Colonic mucosa (tissue), 4 donors: ENCODE data around the gene RFPL1. TPM values are rescaled to one million over a fixed set of nuclear protein-coding genes. Genes with fewer than 3 reads are reported as not detected.

Source experiments
- DNase-seq: peaks from one replicate; pipeline ENCODE4 v3.0.0-alpha.2; 2020
- H3K27ac ChIP-seq: fragments of 200-600 bp; one replicate; pipeline ENCODE4 v1.8.0; 2021
- H3K27me3 ChIP-seq: fragments of 200-600 bp; one replicate; pipeline ENCODE4 v1.8.0; 2021
- H3K36me3 ChIP-seq: fragments of 200-600 bp; one replicate; pipeline ENCODE4 v1.8.0; 2021
- H3K4me1 ChIP-seq: fragments of 200-600 bp; one replicate; pipeline ENCODE4 v1.8.0; 2021; ENCODE audit warnings: mild to moderate bottlenecking
- H3K4me3 ChIP-seq: fragments of 200-600 bp; one replicate; pipeline ENCODE4 v1.8.0; 2021
- H3K9ac ChIP-seq, 2 donors: one replicate each; pipeline ENCODE4 v1.7.0; 2013; ENCODE audit warnings: control low read depth in 2 of 2, low read depth in 2 of 2, low read length in 2 of 2
- H3K9me3 ChIP-seq: fragments of 200-600 bp; one replicate; pipeline ENCODE4 v1.8.0; 2021
- intact Hi-C: fragments of 100-400 bp; cut with DNase I; formaldehyde crosslinking; loops from one replicate; pipeline ENCODE4 v1.14.1; 2022
- total RNA-seq, 2 donors: library from RNA; stranded (reverse); fragmentation: NEBNext Ultra II Directional in 1 of 2; extraction: Animal tissue kit (Norgen Biotek cat#: 25700) in 1 of 2; gene quantifications; one replicate each; pipeline ENCODE4 v1.2.1, GENCODE V29; 2021
- TF ChIP-seq, protein P1 (sequence below): fragments of 200-600 bp; IDR thresholded peaks from one replicate; pipeline ENCODE4 v1.8.0; 2022; ENCODE audit warnings: antibody characterized with exemption, mild to moderate bottlenecking
- donor health status: healthy.
- donor health status: DM: no; HTN: no; CAD: no.
- donor health status: DM: no; HTN: no; CAD: no.

The RFPL1 gene
- total RNA-seq, 2 donors from 2014 or later: not detected

DNA sequence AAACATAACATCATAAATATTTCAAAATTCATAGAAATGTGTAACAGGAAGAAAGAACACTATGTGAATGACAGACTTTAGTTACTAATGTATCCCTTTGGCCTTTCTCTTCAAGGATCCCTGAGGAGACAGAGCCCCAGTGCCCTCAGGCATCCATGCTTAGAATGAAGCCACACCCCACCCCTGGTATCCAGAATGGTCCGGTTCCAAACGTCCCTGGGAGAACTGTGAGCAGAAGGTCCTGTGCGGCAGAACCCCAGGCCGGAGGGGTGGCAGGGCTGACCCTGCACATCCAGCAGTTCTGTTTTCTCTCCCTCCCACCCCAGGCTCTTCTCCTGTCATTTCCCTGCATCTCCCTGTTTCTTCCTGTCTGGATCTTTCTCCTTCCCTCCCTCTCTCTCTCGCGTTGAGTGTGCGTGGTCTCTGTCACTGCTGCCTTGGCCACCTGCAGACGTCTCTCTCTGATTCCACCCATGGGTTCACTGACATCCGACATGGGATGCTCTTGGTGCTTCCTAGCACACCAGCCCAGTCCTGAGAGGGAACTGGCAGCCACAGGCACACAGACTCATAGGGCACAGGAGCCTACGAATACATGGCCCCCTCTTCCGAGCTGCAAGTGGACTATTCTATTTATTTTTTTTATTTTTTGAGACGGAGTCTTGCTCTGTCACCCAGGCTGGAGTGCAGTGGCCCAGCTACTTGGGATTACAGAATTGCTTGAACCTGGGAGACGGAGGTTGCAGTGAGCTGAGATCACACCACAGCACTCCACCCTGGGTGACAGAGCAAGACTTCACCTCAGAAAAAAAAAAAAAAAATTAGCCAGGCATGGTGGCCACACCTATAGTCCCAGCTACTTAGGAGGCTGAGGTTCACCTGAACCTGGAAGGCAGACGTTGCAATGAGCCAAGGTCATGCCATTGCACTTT is 5.7 kb downstream of the RFPL1 start:
- no peak for DNase-seq
- Histone ChIP-seq H3K4me3 (no peak overlapping the region), H3K27me3 (no peaks in the 10 kb centered on the region), H3K9ac (no peak overlapping the region), H3K4me1 (no peaks in the 10 kb centered on the region), H3K36me3 (no peaks in the 10 kb centered on the region), H3K9me3 (no peaks in the 10 kb centered on the region), H3K27ac (no peak overlapping the region)
- intact Hi-C loops: no loop called here
- TF ChIP-seq, protein P1, sequence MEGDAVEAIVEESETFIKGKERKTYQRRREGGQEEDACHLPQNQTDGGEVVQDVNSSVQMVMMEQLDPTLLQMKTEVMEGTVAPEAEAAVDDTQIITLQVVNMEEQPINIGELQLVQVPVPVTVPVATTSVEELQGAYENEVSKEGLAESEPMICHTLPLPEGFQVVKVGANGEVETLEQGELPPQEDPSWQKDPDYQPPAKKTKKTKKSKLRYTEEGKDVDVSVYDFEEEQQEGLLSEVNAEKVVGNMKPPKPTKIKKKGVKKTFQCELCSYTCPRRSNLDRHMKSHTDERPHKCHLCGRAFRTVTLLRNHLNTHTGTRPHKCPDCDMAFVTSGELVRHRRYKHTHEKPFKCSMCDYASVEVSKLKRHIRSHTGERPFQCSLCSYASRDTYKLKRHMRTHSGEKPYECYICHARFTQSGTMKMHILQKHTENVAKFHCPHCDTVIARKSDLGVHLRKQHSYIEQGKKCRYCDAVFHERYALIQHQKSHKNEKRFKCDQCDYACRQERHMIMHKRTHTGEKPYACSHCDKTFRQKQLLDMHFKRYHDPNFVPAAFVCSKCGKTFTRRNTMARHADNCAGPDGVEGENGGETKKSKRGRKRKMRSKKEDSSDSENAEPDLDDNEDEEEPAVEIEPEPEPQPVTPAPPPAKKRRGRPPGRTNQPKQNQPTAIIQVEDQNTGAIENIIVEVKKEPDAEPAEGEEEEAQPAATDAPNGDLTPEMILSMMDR: no peak

DNA sequence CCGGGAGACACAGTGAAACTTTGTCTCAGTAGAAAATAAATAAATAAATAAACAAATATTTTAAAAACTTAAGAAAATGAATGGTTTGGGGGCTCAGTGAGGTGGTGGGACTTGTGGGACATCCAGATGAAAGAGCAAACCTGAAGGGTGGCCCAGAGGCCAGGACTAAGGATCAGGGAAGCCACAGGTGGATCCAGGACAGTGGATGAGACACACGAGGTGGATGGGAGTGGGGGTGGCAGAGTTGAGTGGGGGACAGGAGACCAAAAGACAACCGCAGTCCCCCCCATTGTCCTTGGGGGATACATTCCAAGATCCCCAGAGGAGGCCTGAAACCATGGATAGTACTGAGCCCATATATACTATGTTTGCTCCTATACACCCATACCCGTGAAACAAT is 7.1 kb downstream of the RFPL1 start:
- H3K4me1 ChIP-seq: no peaks in the 10 kb centered on the region
- no peaks in the 10 kb centered on the region for H3K9me3 ChIP-seq
- no peaks in the 10 kb centered on the region for H3K27me3 ChIP-seq
- no peak overlapping the region for H3K4me3 ChIP-seq
- H3K9ac ChIP-seq: no peak overlapping the region
- DNase-seq: no peak
- intact Hi-C loops: no loop called here
- no peak overlapping the region for H3K27ac ChIP-seq
- H3K36me3 ChIP-seq: no peaks in the 10 kb centered on the region
- TF ChIP-seq, protein P1: no peak

DNA sequence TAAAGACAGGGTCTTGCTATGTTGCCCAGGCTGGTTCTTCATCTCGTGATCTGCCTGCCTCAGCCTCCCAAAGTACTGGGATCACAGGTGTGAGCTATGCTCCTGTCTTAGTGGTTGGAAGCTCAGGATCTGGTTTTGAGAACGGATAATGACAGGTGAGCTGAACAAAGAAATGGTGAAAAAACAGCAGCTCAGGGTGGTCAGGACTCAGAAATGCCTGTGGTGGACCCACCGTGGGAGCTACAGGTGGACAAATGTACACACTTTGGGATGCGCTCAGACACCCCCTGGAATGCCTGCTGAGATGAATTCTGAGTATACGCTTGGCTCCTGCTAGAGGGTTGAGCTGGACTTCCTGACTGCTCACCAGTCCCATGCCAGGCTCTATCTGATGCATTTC is 9.5 kb downstream of the RFPL1 start:
- TF ChIP-seq, protein P1: no peak
- intact Hi-C loops: no loop called here
- no peaks in the 10 kb centered on the region for H3K9me3 ChIP-seq
- H3K4me3 ChIP-seq: no peak overlapping the region
- no peak for DNase-seq
- H3K27ac ChIP-seq: no peak overlapping the region
- H3K36me3 ChIP-seq: no peaks in the 10 kb centered on the region
- H3K4me1 ChIP-seq: no peaks in the 10 kb centered on the region
- H3K9ac ChIP-seq: no peak overlapping the region
- no peaks in the 10 kb centered on the region for H3K27me3 ChIP-seq

DNA sequence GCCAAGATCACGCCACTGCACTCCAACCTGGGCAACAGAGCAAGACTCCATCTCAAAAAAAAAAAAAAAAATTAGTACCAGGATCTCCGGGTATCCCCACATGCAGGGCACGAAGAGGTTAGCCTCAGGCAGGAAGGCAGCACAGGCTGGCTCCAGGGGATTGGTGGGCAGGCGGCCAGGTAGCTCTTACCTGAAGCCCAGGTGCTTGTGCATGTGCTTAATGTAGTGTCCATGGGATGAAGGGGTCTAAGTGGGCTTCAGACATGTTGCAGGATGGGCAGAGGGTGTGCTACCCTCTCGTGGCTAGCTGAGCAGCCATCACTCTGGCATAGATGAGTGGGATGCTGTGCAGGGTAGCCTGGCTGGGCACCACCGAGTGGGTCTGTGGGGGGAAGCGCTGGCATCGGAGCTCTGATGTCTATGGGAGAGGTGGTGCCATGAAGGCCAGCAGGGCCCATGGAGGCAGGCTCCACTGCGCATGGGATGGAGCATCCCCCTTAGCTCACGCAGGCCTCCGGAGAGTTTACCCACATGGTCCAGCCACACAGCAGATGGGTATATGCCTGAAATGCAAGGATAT is 11.0 kb downstream of the RFPL1 start:
- H3K27ac ChIP-seq: no peak overlapping the region
- H3K27me3 ChIP-seq: no peaks in the 10 kb centered on the region
- no peaks in the 10 kb centered on the region for H3K4me1 ChIP-seq
- TF ChIP-seq, protein P1: no peak
- no peaks in the 10 kb centered on the region for H3K9me3 ChIP-seq
- intact Hi-C loops: no loop called here
- H3K36me3 ChIP-seq: no peaks in the 10 kb centered on the region
- no peak overlapping the region for H3K9ac ChIP-seq
- H3K4me3 ChIP-seq: no peak overlapping the region
- DNase-seq: no peak

DNA sequence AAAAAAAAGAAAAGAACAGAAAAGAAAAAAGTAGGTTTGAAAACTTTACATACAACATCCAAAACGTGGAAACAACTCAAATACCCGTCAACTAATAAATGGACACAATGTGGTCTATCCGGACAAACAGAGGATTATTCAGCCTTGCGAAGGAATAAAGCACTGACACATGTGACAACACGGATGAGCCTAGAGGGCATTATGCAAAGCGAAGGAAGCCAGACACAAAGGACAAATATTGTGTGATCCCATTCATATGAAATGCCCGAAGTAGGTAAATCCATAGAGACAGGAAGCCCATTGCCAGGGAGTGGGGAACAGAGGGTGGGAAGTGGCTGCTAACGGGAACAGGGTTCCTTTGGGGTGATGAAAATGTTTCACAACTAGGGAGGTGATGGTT is 11.8 kb downstream of the RFPL1 start:
- DNase-seq: no peak
- intact Hi-C loops: no loop called here
- Histone ChIP-seq H3K9me3 (no peaks in the 10 kb centered on the region), H3K36me3 (no peaks in the 10 kb centered on the region), H3K4me3 (no peak overlapping the region), H3K4me1 (no peaks in the 10 kb centered on the region), H3K27ac (no peak overlapping the region), H3K27me3 (no peaks in the 10 kb centered on the region), H3K9ac (no peak overlapping the region)
- TF ChIP-seq, protein P1: no peak
